HG03457 (cell line): ENCODE data around the gene TSPAN14.
"Not testable (repeated sequence)": the region's sequence is repeated elsewhere in the genome, so short reads cannot be mapped to it uniquely, and the experiment has no call there.

Experiments
- ATAC-seq: cut with Tn5 transposase; IDR thresholded peaks from one replicate; pipeline ENCODE4 v1.9.1; 2021; ENCODE audit warnings: moderate number of reproducible peaks; ENCODE audit not compliant: unreplicated experiment

TSPAN14 gene

DNA sequence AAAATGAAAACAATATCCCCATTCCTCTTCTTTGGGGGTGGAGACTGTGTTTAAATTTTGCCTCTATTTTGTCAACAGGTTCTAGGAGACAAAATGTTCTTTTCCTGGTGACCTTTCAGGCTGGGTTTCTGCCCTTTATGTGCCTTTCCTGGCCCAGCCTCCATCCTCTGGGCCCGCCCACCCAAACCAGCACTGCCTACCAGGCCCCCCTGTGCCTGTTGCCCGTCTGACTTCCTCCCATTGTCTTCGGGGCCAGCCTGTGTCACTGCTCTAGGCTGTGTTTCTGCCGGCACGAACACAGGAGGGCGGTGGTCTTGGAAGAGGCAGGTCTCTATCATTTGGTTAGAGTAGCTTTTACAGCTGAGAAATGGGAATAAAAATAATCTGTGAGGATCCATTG is 13.9 kb downstream of the TSPAN14 start:
- ATAC-seq: no peak

DNA sequence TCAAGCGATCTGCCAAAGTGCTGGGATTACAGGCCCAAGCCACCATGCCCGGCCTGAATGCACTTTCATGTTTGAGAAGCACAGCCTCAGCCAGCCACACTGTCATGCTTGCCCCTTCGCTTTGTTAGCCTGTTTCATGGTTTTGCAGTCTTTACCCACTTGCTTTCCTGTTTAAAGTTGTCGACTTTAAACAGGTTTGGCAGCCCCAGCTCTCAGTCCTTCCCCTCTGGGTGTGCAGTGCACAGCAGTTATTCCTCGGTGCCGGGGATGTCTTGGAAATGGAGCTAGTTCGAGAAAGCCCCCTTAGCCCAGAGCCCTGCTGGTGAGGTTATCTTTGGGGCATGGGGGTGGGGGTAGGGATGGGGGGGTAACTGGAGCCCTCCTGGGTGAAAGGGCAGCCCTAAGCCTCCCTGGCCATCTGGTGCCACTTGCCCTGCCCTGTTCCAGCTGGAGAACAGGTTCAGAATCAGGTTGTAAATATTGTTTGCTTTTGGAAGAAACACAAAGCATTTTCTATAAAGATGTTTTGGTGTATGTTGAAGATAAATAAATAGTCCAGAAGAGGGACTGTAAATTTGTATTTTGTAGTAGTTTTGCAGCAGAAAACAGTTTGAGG is 14.8 kb downstream of the TSPAN14 start:
- ATAC-seq: no peak

DNA sequence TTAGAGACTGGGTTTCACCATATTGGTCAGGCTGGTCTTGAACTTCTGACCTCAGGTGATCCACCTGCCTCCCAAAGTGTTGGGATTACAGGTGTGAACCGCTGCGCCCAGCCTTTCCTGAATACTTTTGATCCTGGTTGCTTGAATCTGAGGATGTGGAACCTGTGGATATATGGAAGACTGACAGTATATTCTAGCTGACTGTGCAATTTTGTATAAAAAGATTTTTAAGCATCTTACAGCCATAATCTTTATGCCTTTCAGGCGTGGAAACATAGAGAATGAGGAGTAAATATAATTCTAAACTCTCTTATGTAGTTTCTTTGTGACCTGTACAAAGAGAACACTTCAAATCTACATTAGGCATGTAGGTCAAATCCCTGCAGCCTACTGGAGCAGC is 16.2 kb downstream of the TSPAN14 start:
- ATAC-seq: no peak

DNA sequence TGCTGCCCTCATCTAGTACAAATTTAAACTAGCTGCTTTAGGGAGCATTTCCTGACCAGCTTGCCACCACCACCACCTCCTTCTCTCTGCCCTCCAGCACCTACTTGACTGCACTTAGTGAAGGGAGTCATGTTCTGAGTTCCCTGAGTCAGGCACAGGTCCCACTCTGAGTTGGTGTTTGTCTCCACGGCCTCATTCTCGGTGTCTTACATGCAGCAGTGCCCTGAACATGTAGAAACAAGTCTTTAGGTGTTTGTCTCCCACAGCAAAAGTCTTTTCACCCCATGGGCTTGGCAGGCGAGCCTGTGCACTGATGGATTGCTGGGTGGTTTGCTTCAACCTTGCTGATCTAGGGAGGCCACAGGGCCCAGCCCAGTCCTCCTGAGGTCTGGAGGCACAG is 16.9 kb downstream of the TSPAN14 start:
- ATAC-seq: no peak

DNA sequence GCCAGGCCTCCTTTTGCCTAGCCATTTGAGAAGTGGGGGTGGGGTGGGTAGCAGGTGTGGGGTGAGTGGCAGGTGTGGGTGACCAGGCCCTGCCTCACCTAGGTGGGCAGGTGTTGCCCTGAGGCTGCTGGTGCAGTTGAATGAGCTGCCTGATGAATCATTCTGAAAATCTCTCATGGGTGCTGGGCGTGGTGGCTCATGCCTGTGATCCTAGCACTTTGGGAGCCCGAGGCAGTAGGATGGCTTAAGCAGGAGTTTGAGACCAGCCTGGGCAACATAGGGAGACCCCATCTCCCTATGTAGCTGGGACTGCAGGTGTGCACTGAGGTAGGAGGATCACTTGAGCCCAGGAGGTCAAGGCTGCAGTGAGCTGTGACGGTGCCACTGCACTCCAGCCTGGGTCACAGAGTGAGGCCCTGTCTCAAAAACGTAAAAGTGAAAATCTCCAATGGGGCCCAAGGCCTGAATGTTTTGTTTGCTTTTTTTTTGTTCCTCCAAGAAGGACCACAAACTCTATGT is 17.7 kb downstream of the TSPAN14 start:
- ATAC-seq: peak; percentile 45

DNA sequence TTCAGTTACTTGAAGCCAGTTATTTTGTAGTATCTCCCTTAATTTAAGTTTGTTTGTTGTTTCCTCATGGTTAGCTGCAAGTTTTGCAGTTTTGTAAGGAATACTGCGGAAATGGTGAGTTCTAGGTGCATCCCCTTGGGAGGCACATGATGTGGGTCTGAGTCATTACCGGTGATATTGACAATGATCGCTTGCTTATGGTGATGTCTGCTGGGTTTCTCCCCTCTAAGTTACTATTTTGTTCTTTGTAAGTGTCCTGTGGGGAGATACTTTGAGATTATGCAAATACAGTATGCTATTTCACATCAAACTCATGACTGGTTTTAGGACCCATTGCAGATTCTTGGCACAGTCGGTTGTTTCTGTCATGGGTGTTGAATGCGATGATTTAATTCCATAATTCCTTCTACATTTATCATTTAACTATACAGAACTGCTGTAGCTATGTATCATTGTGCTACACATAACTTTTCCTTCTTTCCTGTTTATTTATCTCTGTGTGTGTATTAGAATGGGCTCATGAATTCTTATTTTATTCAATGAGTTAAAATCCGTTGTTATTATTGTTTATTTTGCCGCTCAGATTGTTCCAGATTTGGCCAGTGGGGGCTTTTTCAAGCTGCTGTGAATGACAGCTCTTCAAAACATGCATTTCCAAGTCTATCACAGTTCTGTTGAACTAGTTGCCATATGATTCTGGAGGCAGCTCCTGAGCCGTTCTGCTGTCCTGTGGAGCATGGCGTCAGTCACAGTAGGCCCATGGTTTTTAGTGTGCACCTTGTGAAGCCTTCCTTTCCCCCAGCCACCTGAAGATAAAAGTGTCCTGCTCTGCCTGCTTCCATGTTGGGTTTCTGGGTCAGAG is 18.4 kb downstream of the TSPAN14 start:
- peak; percentile 92 for ATAC-seq

DNA sequence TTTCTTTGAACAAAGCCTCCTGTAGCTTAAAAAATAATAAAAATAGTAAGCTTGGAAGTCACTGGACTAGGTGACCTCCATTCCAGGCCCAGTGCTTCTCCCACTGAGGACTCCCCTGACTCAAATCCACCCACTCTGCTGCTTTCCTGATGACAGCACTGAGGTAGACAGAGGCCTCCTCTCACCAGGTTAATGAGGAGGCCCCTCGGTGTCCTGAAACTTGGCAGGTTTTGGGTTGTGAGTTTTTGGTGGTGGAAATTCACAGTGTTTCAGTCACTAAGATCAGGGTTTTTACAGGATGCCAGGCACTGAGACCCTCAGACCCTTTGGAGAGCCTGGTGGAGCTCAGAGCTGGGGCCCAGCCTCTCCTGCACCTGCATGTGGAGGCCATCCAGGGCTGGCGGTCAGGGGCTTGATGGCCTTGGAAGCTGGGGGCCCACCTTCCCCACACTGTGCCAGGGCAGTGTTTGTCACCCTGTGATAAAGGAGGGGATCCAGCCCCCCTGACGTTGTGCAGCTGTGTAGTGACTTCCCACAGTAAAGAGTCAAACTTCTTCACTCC is 19.1 kb downstream of the TSPAN14 start:
- ATAC-seq: no peak

DNA sequence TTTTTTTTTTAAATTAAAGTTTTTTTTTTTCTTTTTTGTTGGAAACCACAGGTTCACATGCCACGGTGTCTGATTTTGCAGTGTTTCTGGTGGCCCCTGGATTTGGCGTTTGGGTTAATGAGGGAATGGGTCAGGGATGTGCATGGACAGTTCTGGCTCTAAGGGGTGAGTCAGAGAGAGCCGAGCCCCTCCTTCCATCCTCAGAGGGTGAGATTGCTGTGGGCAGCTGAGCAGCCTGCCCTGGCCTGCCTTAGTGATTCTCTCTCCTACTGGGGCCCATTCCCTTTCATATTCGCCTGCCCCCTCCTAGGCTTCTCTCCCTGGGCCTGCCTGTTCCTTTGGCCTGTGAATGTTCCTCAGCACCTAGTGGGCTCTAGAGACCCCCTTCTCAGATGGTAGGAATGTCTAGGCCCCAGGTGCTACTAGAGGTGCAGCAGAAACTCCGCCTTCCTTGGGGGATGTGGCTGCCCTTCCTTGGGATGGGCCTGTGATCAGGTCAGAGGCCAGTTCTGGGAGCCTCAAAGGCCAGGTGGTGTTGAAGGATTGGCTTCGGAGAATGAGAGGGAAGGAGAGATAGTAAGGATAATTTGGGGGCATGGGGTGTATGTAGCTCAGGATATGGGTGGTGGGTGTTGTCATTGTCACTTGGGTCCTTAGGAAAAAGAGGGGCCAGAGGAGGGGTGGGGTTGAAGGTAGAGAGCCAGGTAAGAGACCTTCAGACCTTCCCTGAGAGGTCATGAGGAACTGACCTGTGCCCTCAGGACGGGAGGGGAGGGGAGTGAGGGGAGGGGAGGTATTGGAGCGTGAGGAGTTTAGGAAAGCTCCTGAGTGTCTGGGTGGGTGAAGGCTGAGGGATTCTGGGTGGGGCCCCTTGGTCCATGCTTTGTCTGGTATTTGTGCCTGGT is 19.8 kb downstream of the TSPAN14 start:
- ATAC-seq: no peak

DNA sequence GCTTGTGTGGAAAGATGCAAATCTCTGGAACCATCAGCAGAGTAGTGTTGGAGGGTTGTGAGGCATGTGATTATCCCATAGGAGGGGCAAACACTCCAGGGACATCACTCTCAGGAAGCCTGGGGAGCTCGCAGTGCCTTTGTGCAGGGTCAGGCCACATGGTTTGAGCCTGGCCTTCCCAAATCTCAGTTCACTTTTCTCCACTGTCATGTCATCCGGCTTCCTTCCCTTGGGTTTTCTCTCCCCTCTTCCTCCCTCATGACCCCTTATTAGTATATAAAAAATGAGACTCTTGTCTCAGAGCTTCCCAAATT is 20.4 kb downstream of the TSPAN14 start:
- ATAC-seq: no peak

DNA sequence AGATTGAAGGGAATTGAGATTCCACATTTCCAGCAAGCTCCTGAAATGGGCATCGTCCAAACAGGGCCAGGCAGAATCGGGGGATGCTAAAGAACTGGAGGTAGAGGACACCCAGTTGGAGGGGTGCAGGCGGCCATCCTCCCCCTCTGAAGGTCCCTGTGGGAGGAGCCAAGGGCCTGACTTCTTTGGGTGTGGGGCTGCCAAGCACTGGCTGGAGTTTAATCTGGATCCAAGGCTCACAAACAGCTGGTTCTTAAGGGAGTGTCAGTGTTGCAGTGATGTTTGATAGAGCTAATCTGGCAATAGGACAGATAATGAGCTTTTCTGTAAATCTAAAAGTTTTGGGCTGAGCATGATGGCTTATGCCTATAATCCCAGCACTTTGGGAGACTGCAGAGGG is 20.8 kb downstream of the TSPAN14 start:
- no peak for ATAC-seq

DNA sequence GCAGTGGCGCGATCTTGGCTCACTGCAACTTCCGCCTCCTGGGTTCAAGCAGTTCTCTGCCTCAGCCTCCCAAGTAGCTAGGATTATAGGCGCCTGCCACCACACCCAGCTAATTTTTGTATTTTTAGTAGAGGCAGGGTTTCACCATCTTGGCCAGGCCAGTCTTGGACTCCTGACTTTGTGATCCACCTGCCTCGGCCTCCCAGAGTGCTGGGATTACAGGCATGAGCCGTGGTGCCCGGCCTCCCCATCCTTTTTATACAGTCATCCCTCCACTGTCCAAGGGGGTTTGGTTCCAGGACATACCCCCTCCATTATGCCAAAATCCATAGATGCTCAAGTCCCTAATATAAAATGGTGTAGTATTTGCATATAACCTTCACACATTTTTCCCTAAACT is 21.5 kb downstream of the TSPAN14 start:
- ATAC-seq: not testable (repeated sequence)

DNA sequence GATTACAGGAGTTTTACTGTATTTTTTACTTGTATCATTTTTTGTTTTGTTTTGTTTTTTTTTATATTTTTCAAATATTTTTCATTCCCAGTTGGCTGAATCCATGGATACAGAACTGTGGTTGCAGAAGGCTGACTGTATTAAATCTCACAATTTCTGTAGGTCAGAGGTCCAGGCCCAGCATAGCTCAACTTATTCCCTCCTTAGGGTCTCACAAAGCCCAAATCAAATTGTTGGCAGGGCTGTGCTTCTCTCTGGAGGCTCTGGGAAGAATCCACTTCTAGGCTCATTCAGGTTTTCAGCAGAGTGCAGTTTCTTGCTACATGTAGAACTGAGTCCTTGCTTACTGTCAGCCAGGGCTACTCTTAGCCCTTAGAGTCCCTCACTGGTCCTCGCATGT is 22.6 kb downstream of the TSPAN14 start:
- no peak for ATAC-seq

DNA sequence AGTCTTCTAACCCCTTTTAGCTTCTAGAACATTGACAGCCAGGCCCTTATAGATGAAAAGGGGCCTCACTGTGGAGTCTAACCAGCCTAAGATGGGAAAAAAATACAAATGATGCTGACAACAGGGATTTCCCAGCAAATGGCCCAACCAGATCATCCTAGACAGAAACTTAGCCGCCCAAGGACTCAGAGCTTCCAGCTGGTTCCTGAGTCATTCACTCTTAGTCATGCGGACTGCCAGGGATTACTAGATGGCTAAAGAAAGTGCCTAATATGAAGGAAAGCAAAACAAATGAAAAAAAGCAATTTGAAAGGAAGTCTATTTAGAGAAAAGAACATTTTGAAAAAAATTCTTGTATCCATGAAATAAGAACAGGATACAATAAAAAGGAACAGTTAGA is 23.7 kb downstream of the TSPAN14 start:
- ATAC-seq: no peak

DNA sequence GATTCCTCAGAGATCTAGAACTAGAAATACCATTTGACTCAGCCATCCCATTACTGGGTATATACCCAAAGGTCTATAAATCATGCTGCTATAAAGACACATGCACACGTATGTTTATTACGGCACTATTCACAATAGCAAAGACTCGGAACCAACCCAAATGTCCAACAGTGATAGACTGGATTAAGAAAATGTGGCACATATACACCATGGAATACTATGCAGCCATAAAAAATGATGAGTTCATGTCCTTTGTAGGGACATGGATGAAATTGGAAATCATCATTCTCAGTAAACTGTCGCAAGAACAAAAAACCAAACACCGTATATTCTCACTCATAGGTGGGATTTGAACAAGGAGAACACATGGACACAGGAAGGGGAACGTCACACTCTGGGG is 26.3 kb downstream of the TSPAN14 start:
- ATAC-seq: not testable (repeated sequence)

DNA sequence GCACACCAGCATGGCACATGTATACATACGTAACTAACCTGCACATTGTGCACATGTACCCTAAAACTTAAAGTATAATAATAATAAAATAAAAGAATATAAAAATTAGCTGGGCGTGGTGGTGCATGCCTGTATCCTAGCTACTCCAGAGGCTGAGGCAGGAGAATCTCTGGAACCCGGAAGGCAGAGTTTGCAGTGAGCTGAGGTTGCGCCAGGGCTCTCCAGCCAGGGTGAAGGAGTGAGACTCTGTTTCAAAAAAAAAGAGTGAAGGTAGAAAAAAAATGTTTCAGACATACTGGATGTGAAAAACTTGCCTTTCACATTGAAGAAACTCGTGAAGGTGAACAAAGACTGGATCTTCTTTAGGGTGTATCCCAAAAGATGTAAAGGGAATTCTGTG is 26.7 kb downstream of the TSPAN14 start:
- ATAC-seq: no peak

DNA sequence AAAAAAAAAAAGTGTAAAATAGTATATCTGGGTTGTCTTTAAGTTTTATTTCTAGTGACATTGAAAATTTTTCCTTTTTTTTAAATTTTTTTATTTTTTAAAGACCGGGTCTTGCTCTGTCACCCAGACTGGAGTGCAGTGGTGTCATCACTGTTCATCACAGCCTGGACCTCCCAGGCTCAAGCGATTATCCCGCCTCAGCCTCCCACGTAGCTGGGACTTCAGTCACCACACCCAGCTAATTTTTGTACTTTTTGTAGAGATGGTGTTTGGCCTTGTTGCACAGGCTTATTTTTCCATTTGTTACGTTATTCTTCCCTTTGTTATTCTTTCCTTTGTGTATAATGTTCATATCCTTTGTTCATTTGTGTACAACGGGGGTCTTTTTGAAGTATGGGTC is 30.1 kb downstream of the TSPAN14 start:
- no peak for ATAC-seq

DNA sequence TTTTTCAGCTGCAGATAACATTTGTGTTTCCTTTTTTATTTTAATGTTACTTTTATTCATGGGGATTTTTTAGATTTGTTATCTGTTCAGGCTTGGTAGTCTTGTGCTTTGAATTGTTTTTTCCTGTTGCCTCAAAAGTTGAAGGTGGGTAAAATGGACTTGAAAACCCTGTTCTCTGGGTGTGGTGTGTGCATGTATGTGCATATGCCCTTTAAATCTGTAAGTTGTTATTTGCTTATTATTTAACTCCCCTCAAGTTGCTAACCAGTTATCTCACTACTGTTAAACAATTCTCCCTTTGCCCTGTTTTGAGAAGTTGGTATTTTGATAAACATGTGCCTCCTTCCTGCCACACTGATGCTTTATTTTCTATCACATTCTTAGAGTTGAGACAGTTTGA is 30.6 kb downstream of the TSPAN14 start:
- no peak for ATAC-seq

DNA sequence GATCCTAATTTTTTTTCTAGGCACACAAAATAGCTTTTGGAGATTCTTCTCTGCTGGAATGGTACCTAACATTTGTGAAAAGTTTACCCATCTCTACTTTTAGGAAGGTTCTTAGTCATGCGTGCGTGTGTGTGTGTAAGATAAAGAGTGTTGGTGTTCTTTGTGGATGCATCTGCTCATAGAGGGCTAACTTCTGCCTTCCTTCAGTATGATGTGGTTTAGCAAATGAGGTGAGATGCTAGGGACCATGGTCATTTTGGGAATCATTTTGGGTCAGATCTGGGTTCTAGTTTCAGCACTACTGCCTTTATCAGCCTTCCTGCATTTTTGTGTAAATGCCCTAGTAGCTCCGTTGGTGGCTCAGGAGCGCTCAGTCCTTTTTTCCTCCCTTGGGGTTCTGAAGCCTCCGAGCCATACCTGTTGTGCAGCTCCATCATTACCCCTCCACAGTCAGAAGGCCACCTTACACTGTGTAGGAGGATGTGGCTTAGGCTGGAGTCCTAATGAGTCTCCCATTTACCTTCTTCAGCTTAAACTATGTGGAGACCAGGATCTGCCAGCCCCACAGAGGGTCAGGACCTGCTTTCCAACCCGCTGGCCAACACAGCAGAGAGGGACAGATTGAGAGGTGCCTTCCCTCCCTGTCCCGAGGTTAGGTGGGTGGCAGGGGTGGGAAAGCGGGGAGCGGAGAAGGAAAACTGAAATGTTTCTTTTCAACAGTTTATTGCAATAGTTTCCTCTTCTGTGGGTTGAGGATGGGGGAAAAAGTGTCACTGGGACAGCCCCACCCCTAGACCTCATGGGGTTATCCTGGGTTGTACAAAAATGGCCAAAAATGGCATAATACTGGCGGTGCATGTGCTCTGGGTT is 31.2 kb downstream of the TSPAN14 start:
- no peak for ATAC-seq

DNA sequence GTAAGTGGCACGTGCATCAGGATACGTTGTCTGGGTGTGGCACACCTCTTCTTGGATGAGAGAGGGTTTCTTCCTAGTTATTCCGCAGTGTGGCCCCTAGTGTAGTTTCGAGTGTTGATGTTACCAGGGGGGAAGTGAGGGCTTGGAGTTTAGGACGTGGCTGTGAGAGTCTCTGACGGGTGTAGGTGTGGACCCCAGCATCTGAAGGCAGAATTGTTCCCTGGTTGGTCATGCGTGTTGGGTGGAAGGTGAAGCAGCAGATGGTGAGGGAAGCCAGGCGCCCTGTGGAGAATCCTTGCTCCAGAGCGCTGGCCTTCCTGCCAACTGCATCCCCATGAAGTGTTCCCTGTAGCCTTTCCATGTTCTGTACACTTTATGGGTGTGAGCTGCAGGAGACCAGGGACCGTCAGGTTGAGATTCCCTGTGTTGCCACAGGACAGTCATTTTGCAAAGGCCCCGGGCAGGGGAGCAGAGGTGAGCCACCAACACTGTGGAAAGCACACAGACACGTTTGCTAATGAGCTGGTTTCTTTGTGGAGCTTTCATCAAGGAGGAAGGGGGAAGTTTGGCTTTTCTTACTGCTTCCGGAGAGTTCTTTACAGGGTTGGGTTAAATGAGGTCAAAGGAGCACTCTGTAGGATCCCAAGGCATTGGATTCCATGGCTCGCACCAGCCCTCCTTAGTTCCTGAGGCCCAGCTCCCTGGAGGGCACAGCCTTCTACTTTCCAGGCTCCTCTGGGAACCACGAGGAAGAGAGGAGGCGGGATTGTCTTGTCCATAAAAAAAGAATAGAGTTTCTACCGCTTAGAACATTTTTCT is 32.0 kb downstream of the TSPAN14 start:
- ATAC-seq: no peak
